K562 (cell line): ENCODE results near the gene NVL. TPM values are rescaled to one million over a fixed set of nuclear protein-coding genes. Genes with fewer than 3 reads are reported as not detected.

Source experiments
- BRCA1 ChIP-seq, 2 experiments: fragments of 450-650 bp in 1 of 2; sonication (generic) in 1 of 2; formaldehyde crosslinking in 1 of 2; IDR thresholded peaks; 2 replicates each; pipeline versions ENCODE4 v1.5.0 to v1.6.1; 2017 to 2020; ENCODE audit warnings: mild to moderate bottlenecking in 1 of 2, missing genetic modification reagents in 1 of 2
- CBX8 ChIP-seq: fragments of 200-600 bp; sonication (generic); IDR thresholded peaks from 2 replicates; pipeline ENCODE4 v1.6.1; 2012; ENCODE audit warnings: borderline replicate concordance, mixed run types, low read depth, mild to moderate bottlenecking, moderate library complexity, mixed read lengths, low read length, control low read depth, inconsistent platforms; ENCODE audit not compliant: poor library complexity, severe bottlenecking; ENCODE audit errors: extremely low read depth
- CEBPG ChIP-seq, 3 experiments: fragments of 200-800 bp in 1 of 3; sonication (Bioruptor generic) in 1 of 3; sonication (generic) in 1 of 3; formaldehyde crosslinking in 1 of 3; IDR thresholded peaks in 2 of 3; conservative IDR thresholded peaks in 1 of 3; 2 replicates each; pipeline versions ENCODE4 v1.6.1 to v1.8.0; 2016 to 2022; ENCODE audit warnings: missing compliant biosample characterization in 2 of 3, missing genetic modification characterization in 2 of 3, mild to moderate bottlenecking in 1 of 3, missing genetic modification reagents in 1 of 3
- CHD1 ChIP-seq: fragments of 200-600 bp; sonication (generic); IDR thresholded peaks from one replicate; pipeline ENCODE4 v1.6.1; 2012; ENCODE audit warnings: mild to moderate bottlenecking, moderate library complexity, low read length, inconsistent platforms
- CREB1 ChIP-seq, 2 experiments: sonication (generic) in 1 of 2; formaldehyde crosslinking in 1 of 2; IDR thresholded peaks; 2 replicates each; pipeline versions ENCODE4 v1.6.1 to v1.8.0; 2012 to 2022; ENCODE audit warnings: inconsistent platforms in 1 of 2, mild to moderate bottlenecking in 1 of 2, missing genetic modification reagents in 1 of 2, moderate library complexity in 1 of 2
- FOXP1 ChIP-seq: sonication (generic); formaldehyde crosslinking; IDR thresholded peaks from 2 replicates; pipeline ENCODE4 v1.8.0; 2022; ENCODE audit warnings: mild to moderate bottlenecking, missing genetic modification reagents
- GABPB2 ChIP-seq: fragments of 250-450 bp; sonication (Bioruptor Pico); conservative IDR thresholded peaks from 2 replicates; pipeline ENCODE4 v1.5.1; 2021; ENCODE audit warnings: mild to moderate bottlenecking
- GATA2 ChIP-seq: sonication (generic); formaldehyde crosslinking; IDR thresholded peaks from 2 replicates; pipeline ENCODE4 v1.4.0; 2020; ENCODE audit warnings: mild to moderate bottlenecking, missing genetic modification reagents
- MXD1 ChIP-seq: fragments of 250-450 bp; sonication (Bioruptor Pico); IDR thresholded peaks from 2 replicates; pipeline ENCODE4 v1.8.0; 2021; ENCODE audit warnings: borderline replicate concordance, mild to moderate bottlenecking, moderate library complexity; ENCODE audit not compliant: poor library complexity, severe bottlenecking
- NEUROD1 ChIP-seq: fragments of 150-350 bp; IDR thresholded peaks from 2 replicates; pipeline ENCODE4 v1.6.1; 2014; ENCODE audit warnings: borderline replicate concordance, low read length, low read depth; ENCODE audit not compliant: partially characterized antibody
- NFRKB ChIP-seq: fragments of 450-650 bp; IDR thresholded peaks from 2 replicates; pipeline ENCODE4 v1.6.1; 2016; ENCODE audit warnings: low read depth
- NR3C1 ChIP-seq: sonication (generic); formaldehyde crosslinking; IDR thresholded peaks from 2 replicates; pipeline ENCODE4 v1.8.1; 2022; ENCODE audit warnings: missing genetic modification reagents
- RBM39 ChIP-seq: fragments of 200-400 bp; formaldehyde crosslinking; optimal IDR thresholded peaks from 2 replicates; pipeline ENCODE3; 2018; ENCODE audit warnings: low read depth, low read length
- SLC30A9 ChIP-seq: fragments of 250-450 bp; sonication (Bioruptor Pico); IDR thresholded peaks from 2 replicates; pipeline ENCODE4 v1.8.0; 2022; ENCODE audit warnings: mild to moderate bottlenecking, moderate library complexity
- SPI1 ChIP-seq: IDR thresholded peaks from 2 replicates; pipeline ENCODE4 v1.6.1; 2011; ENCODE audit warnings: low read depth, low read length, control low read depth, borderline replicate concordance
- THRA ChIP-seq: fragments of 450-650 bp; IDR thresholded peaks from 2 replicates; pipeline ENCODE4 v1.6.1; 2017; ENCODE audit warnings: mild to moderate bottlenecking, moderate library complexity
- ZBTB5 ChIP-seq: fragments of 450-650 bp; IDR thresholded peaks from 2 replicates; pipeline ENCODE4 v1.6.1; 2017; ENCODE audit warnings: antibody characterized with exemption
- ZFP91 ChIP-seq: sonication (generic); formaldehyde crosslinking; IDR thresholded peaks from 2 replicates; pipeline ENCODE4 v1.8.0; 2022; ENCODE audit warnings: mild to moderate bottlenecking, missing genetic modification reagents
- ZKSCAN8 ChIP-seq: fragments of 200-800 bp; sonication (Bioruptor generic); IDR thresholded peaks from 2 replicates; pipeline ENCODE4 v1.6.1; 2016; ENCODE audit warnings: missing genetic modification characterization, missing compliant biosample characterization
- ZNF445 ChIP-seq: fragments of 250-450 bp; sonication (Bioruptor Pico); IDR thresholded peaks from 2 replicates; pipeline ENCODE4 v1.4.0; 2020; ENCODE audit warnings: low read depth, mild to moderate bottlenecking, moderate library complexity
- ZNF764 ChIP-seq: fragments of 250-450 bp; sonication (Bioruptor Pico); IDR thresholded peaks from 2 replicates; pipeline ENCODE4 v1.4.0; 2020; ENCODE audit warnings: low read depth, mild to moderate bottlenecking, moderate library complexity
- polyA plus RNA-seq, 8 experiments: library from polyadenylated mRNA; depleted of rRNA in 4 of 8; stranded (reverse) in 5 of 8; unstranded in 3 of 8; fragments of >200 nt; fragmentation: Nextera tagmentation in 2 of 8; fragmentation: Illumina TruSeq in 1 of 8; extraction: Ambion mirVana in 2 of 8; extraction: Trizol in 1 of 8; gene quantifications; 2 replicates each; pipeline versions ENCODE4 v1.2.1 to v1.2.3, GENCODE V29; 2011 to 2014; ENCODE audit warnings: inconsistent platforms in 1 of 8, missing spikeins in 1 of 8
- total RNA-seq, 7 experiments: library from RNA; depleted of rRNA in 6 of 7; stranded (reverse); fragments of >200 nt in 6 of 7; fragmentation: Illumina TruSeq in 2 of 7; extraction: Trizol in 2 of 7; gene quantifications; 2 replicates each; pipeline versions ENCODE4 v1.2.1 to v1.2.3, GENCODE V29; 2011 to 2021; ENCODE audit warnings: low replicate concordance in 1 of 7

The NVL gene
- total and polyA plus RNA-seq, 9 of the 15 experiments (the other 6 are each of a cell fraction or from before 2014, with no cell fraction given) = 32.5 to 86.6 (median 62.9) TPM

GRCh38 chr1:224182866-224183590, 146.9 kb downstream of the NVL start, which contains the start of gene DEGS1 (continued):
- TF ChIP-seq ZFP91 (CRISPR knock-in tag) = no peak
- TF ChIP-seq ZKSCAN8 (CRISPR knock-in tag) = no peak
- no peak for TF ChIP-seq SLC30A9 (CRISPR knock-in tag)
- TF ChIP-seq GATA2 = no peak
- TF ChIP-seq NFRKB = no peak; the same call in 1 of the 2 replicates
- TF ChIP-seq MXD1 (CRISPR knock-in tag) = no peak
- TF ChIP-seq ZNF764 (CRISPR knock-in tag) = no peak
- no peak for TF ChIP-seq RBM39
- no peak for TF ChIP-seq GABPB2
- TF ChIP-seq NEUROD1 = peak; percentile 23
- TF ChIP-seq CREB1 (IDR thresholded peaks at IDR 0.05) = peak; percentile 63; the same call in 1 of the 2 replicates
- peak; percentile 16; the same call in 1 of the 2 replicates for TF ChIP-seq CREB1 (CRISPR knock-in tag; IDR thresholded peaks at IDR 0.05)
- no peak for TF ChIP-seq BRCA1 (IDR thresholded peaks at IDR 0.05)
- TF ChIP-seq BRCA1 (CRISPR knock-in tag; IDR thresholded peaks at IDR 0.05) = peak; percentile 32; the same call in 1 of the 2 replicates
- TF ChIP-seq ZNF445 (CRISPR knock-in tag) = no peak
- TF ChIP-seq CEBPG (CRISPR knock-in tag; IDR thresholded peaks at IDR 0.05) = no peak
- no peak for TF ChIP-seq CEBPG (tag; conservative IDR thresholded peaks at IDR 0.05 in 1 of 2, IDR thresholded peaks at IDR 0.05 in 1 of 2)
- TF ChIP-seq SPI1 = no peak
- peak; percentile 94 for TF ChIP-seq FOXP1 (CRISPR knock-in tag)
- no peak for TF ChIP-seq THRA
- no peak for TF ChIP-seq ZBTB5
- peak; percentile 21; the same call in 1 of the 2 replicates for TF ChIP-seq NR3C1 (CRISPR knock-in tag)
- TF ChIP-seq CHD1 = peak; percentile 82
- TF ChIP-seq CBX8 = no peak
